Keratinocyte (primary cell): Measurements from ENCODE around the gene CEACAM19. TPM values are rescaled to one million over a fixed set of nuclear protein-coding genes. Genes with fewer than 3 reads are reported as not detected.

ENCODE experiments used
- DNase-seq: peaks from one replicate; pipeline ENCODE4 v3.0.0-alpha.2; 2011; ENCODE audit warnings: low read depth, missing footprints, low spot score
- FAIRE-seq: peaks from 2 replicates; lab custom pipeline; 2011; peaks lifted over from hg19 to GRCh38; lab: Jason Lieb, UNC
- H2AFZ ChIP-seq: 2 replicates; pipeline ENCODE4 v1.6.0; 2012; ENCODE audit warnings: low read length, control low read depth, inconsistent platforms; ENCODE audit not compliant: control insufficient read depth
- H3K27ac ChIP-seq: 2 replicates; pipeline ENCODE4 v1.5.1; 2011; ENCODE audit warnings: low read length; ENCODE audit not compliant: control insufficient read depth, insufficient read depth
- H3K27me3 ChIP-seq: 3 replicates; pipeline ENCODE4 v1.6.0; 2011; ENCODE audit warnings: low read length; ENCODE audit not compliant: control insufficient read depth, insufficient read depth; ENCODE audit errors: extremely low read depth
- H3K36me3 ChIP-seq, 2 experiments: 2 replicates in 1 of 2; 3 replicates in 1 of 2; pipeline ENCODE4 v1.5.1; 2011; ENCODE audit warnings: low read length in 2 of 2, mild to moderate bottlenecking in 1 of 2; ENCODE audit not compliant: control insufficient read depth in 2 of 2, insufficient read depth in 2 of 2; ENCODE audit errors: extremely low read depth in 1 of 2
- H3K4me1 ChIP-seq: 3 replicates; pipeline ENCODE4 v1.5.1; 2011; ENCODE audit warnings: low read length; ENCODE audit not compliant: control insufficient read depth, insufficient read depth; ENCODE audit errors: extremely low read depth
- H3K4me2 ChIP-seq: 3 replicates; pipeline ENCODE4 v1.6.0; 2011; ENCODE audit warnings: low read depth, low read length; ENCODE audit not compliant: control insufficient read depth, insufficient read depth; ENCODE audit errors: extremely low read depth
- H3K4me3 ChIP-seq, 3 experiments: fragments of 200-600 bp in 1 of 3; sonication (generic) in 1 of 3; 2 replicates in 2 of 3; 3 replicates in 1 of 3; pipeline ENCODE4 v1.5.1; 2011 to 2016; ENCODE audit warnings: low read length in 3 of 3, mild to moderate bottlenecking in 3 of 3, control low read depth in 2 of 3, inconsistent platforms in 1 of 3, low read depth in 1 of 3, mixed read lengths in 1 of 3, mixed run types in 1 of 3, moderate library complexity in 1 of 3; ENCODE audit not compliant: control insufficient read depth in 2 of 3, insufficient read depth in 2 of 3; ENCODE audit errors: extremely low read depth in 1 of 3
- H3K79me2 ChIP-seq: 2 replicates; pipeline ENCODE4 v1.6.0; 2012; ENCODE audit warnings: low read length; ENCODE audit not compliant: control insufficient read depth, insufficient read depth
- H3K9ac ChIP-seq: 3 replicates; pipeline ENCODE4 v1.6.0; 2011; ENCODE audit warnings: low read length; ENCODE audit not compliant: control insufficient read depth, insufficient read depth; ENCODE audit errors: extremely low read depth
- H3K9me1 ChIP-seq: 3 replicates; pipeline ENCODE4 v1.6.0; 2011; ENCODE audit warnings: low read length; ENCODE audit not compliant: control insufficient read depth, insufficient read depth; ENCODE audit errors: extremely low read depth
- H3K9me3 ChIP-seq: 2 replicates; pipeline ENCODE4 v1.5.1; 2012; ENCODE audit warnings: low read depth, low read length; ENCODE audit not compliant: control insufficient read depth
- H4K20me1 ChIP-seq: 3 replicates; pipeline ENCODE4 v1.6.0; 2011; ENCODE audit warnings: low read length; ENCODE audit not compliant: control insufficient read depth, insufficient read depth; ENCODE audit errors: extremely low read depth
- CTCF ChIP-seq, 3 experiments: IDR thresholded peaks in 1 of 3; conservative IDR thresholded peaks in 1 of 3; optimal IDR thresholded peaks in 1 of 3; 2 replicates in 2 of 3; 3 replicates in 1 of 3; pipeline versions ENCODE3 to v1.5.1; 2011; ENCODE audit warnings: low read length in 3 of 3, mild to moderate bottlenecking in 3 of 3, moderate library complexity in 2 of 3, control low read depth in 1 of 3, inconsistent platforms in 1 of 3; ENCODE audit not compliant: insufficient read depth in 2 of 3; ENCODE audit errors: extremely low read depth in 1 of 3
- EZH2 ChIP-seq: IDR thresholded peaks from one replicate; pipeline ENCODE4 v1.6.1; 2012; ENCODE audit warnings: inconsistent platforms, mild to moderate bottlenecking, low read length, moderate library complexity
- dilution Hi-C: fragments of 300-500 bp; cut with MboI; formaldehyde crosslinking; loops from one replicate; pipeline ENCODE4 v1.7.0; 2020; ENCODE audit warnings: low sequenced_read_pairs; ENCODE audit not compliant: extremely low pct_ligation_motif_present
- polyA plus RNA-seq, 5 experiments: library from polyadenylated mRNA; depleted of rRNA in 3 of 5; stranded (reverse) in 3 of 5; stranded (forward) in 1 of 5; unstranded in 1 of 5; fragments of >200 nt; gene quantifications; 1 replicate in 1 of 5; 2 replicates in 3 of 5; 3 replicates in 1 of 5; pipeline versions ENCODE4 v1.2.1 to v1.2.3, GENCODE V29; 2011 to 2012; ENCODE audit warnings: missing spikeins in 2 of 5, low read depth in 1 of 5, low replicate concordance in 1 of 5

Gene CEACAM19
- polyA plus RNA-seq, 1 donor (not counting 4 experiments of a cell fraction or from before 2014, with no cell fraction given), result 3.7 TPM

- H3K27me3 ChIP-seq, result no peaks in the 10 kb centered on the region
- H3K79me2 ChIP-seq, result no peaks in the 10 kb centered on the region
- DNase-seq (no peak), FAIRE-seq (no peak)
- no peaks in the 10 kb centered on the region for H3K36me3 ChIP-seq
- TF ChIP-seq EZH2 (no peak), CTCF (optimal IDR thresholded peaks at IDR 0.05 in 1 of 3, IDR thresholded peaks at IDR 0.05 in 1 of 3, conservative IDR thresholded peaks at IDR 0.05 in 1 of 3; ENCODE audit: extremely low read depth in 1 of 3, insufficient read depth in 2 of 3, low read length in 3 of 3) (no peak)
- no peaks in the 10 kb centered on the region for H3K9me3 ChIP-seq
- no peaks in the 10 kb centered on the region for H3K9me1 ChIP-seq
- peaks cover 16% of the 10 kb centered on the region for H3K4me1 ChIP-seq
- no peak overlapping the region for H3K9ac ChIP-seq
- no peak overlapping the region for H3K4me3 ChIP-seq
- no peak overlapping the region for H3K27ac ChIP-seq
- H2AFZ ChIP-seq, result no peak overlapping the region
- no peaks in the 10 kb centered on the region for H4K20me1 ChIP-seq
- no peak overlapping the region for H3K4me2 ChIP-seq
- dilution Hi-C loops, result no loop called here
Measured at GRCh38 chr19:44672226-44672625, 944 bp downstream of the CEACAM19 start.

- Histone ChIP-seq H3K36me3 (peaks cover 0 to under 1% of the 10 kb centered on the region in 2 experiments), H3K4me1 (peaks cover 20% of the 10 kb centered on the region), H3K9me3 (no peaks in the 10 kb centered on the region), H3K27ac (no peak overlapping the region), H3K4me3 (no peak overlapping the region), H3K4me2 (no peak overlapping the region), H3K79me2 (no peaks in the 10 kb centered on the region), H2AFZ (no peak overlapping the region), H3K9ac (no peak overlapping the region), H3K27me3 (no peaks in the 10 kb centered on the region), H3K9me1 (no peaks in the 10 kb centered on the region), H4K20me1 (no peaks in the 10 kb centered on the region)
- dilution Hi-C loops, result no loop called here
- FAIRE-seq, result no peak
- TF ChIP-seq CTCF (optimal IDR thresholded peaks at IDR 0.05 in 1 of 3, IDR thresholded peaks at IDR 0.05 in 1 of 3, conservative IDR thresholded peaks at IDR 0.05 in 1 of 3; ENCODE audit: extremely low read depth in 1 of 3, insufficient read depth in 2 of 3, low read length in 3 of 3) (no peak), EZH2 (no peak)
- DNase-seq, result no peak
Measured at GRCh38 chr19:44673510-44673909, 2.2 kb downstream of the CEACAM19 start.
